ENCODE data around the gene ZC3H6.
"Not testable (repeated sequence)": the region's sequence is repeated elsewhere in the genome, so short reads cannot be mapped to it uniquely, and the experiment has no call there.

GRCh38 chr2:112282066-112282465 is 6.7 kb downstream of the ZC3H6 start:
- not testable (repeated sequence) for TF ChIP-seq EZH2phosphoT487 (IDR thresholded peaks at IDR 0.05; ENCODE audit: insufficient read depth, low read depth); EZH2 (IDR thresholded peaks at IDR 0.05; ENCODE audit: insufficient read depth, poor library complexity, severe bottlenecking)

All from GM23248 (cell line).